Endothelial cell (in vitro differentiated cells): ENCODE data around the gene TGIF1. TPM values are rescaled to one million over a fixed set of nuclear protein-coding genes. Genes with fewer than 3 reads are reported as not detected.

Experiments
- DNase-seq: peaks from one replicate; pipeline ENCODE4 v3.0.0; 2021; ENCODE audit warnings: low spot score
- H3K27ac Mint-ChIP-seq: one replicate; pipeline ENCODE4 v1.8.0; 2021; ENCODE audit warnings: mixed read lengths, inconsistent platforms; ENCODE audit not compliant: unreplicated experiment
- H3K27me3 Mint-ChIP-seq: one replicate; pipeline ENCODE4 v1.8.0; 2021; ENCODE audit warnings: mild to moderate bottlenecking, moderate library complexity, mixed read lengths, inconsistent platforms; ENCODE audit not compliant: unreplicated experiment
- H3K36me3 Mint-ChIP-seq: one replicate; pipeline ENCODE4 v1.8.0; 2021; ENCODE audit warnings: mild to moderate bottlenecking, low read depth, mixed read lengths, inconsistent platforms; ENCODE audit not compliant: unreplicated experiment
- H3K4me1 Mint-ChIP-seq: one replicate; pipeline ENCODE4 v1.8.0; 2021; ENCODE audit warnings: mild to moderate bottlenecking, mixed read lengths, inconsistent platforms; ENCODE audit not compliant: unreplicated experiment
- H3K4me3 Mint-ChIP-seq: one replicate; pipeline ENCODE4 v1.8.0; 2021; ENCODE audit warnings: mild to moderate bottlenecking, mixed read lengths, inconsistent platforms; ENCODE audit not compliant: unreplicated experiment
- H3K9me3 Mint-ChIP-seq: one replicate; pipeline ENCODE4 v1.8.0; 2021; ENCODE audit warnings: mixed read lengths, inconsistent platforms; ENCODE audit not compliant: unreplicated experiment
- CTCF ChIP-seq: fragments of 200-600 bp; sonication (generic); IDR thresholded peaks from one replicate; pipeline ENCODE4 v1.5.0; 2021; ENCODE audit warnings: antibody characterized with exemption; ENCODE audit not compliant: unreplicated experiment
- long read RNA-seq: library from polyadenylated mRNA; unstranded; transcript quantifications from one replicate; pipeline ENCODE4 v2.0.0, GENCODE V29; 2020; ENCODE audit not compliant: unreplicated experiment
- total RNA-seq: library from RNA; stranded (reverse); fragmentation: NEBNext Ultra II Directional; extraction: Animal tissue kit (Norgen Biotek cat#: 25700); gene quantifications from one replicate; pipeline ENCODE4 v1.2.1, GENCODE V29; 2021; ENCODE audit not compliant: unreplicated experiment

Gene TGIF1
- total RNA-seq = 72.5 TPM
- long read RNA-seq, transcript TGIF1-202 (3 exons, 2,076 nt) = major isoform, 23 of 39 reads
- long read RNA-seq, partial matches to known transcripts = 2 of 39 reads
- long read RNA-seq, other reads (novel, unspliced or antisense) = 6 of 39 reads

GRCh38 chr18:3450012-3450798, at the start of gene TGIF1:
Gene TGIF1 (plus strand): TSS chr18:3450172. CDS start chr18:3450490, 318 bp downstream.
- H3K27me3 Mint-ChIP-seq = peaks cover 42% of the 10 kb centered on the region
- TF ChIP-seq CTCF = no peak
- peak within 1 kb of the TSS; percentile 98 for H3K4me3 Mint-ChIP-seq
- H3K4me1 Mint-ChIP-seq = peaks cover 40% of the 10 kb centered on the region
- H3K36me3 Mint-ChIP-seq = peaks cover 14% of the 10 kb centered on the region
- H3K27ac Mint-ChIP-seq = peak within 1 kb of the TSS; percentile 97
- H3K9me3 Mint-ChIP-seq = no peaks in the 10 kb centered on the region
- peak; percentile 75 for DNase-seq

- H3K9me3 Mint-ChIP-seq = peaks cover 5% of the 10 kb centered on the region
- no peak overlapping the region for H3K4me3 Mint-ChIP-seq
- H3K27me3 Mint-ChIP-seq = peaks cover 2% of the 10 kb centered on the region
- H3K27ac Mint-ChIP-seq = no peak overlapping the region
- TF ChIP-seq CTCF = no peak
- no peak for DNase-seq
- no peaks in the 10 kb centered on the region for H3K36me3 Mint-ChIP-seq
- H3K4me1 Mint-ChIP-seq = no peaks in the 10 kb centered on the region
These were observed 49.2 kb upstream of the TGIF1 start for GRCh38 chr18:3400567-3401296.

GRCh38 chr18:3401669-3402620, 48.0 kb upstream of the TGIF1 start:
- no peak for DNase-seq
- no peak overlapping the region for H3K27ac Mint-ChIP-seq
- no peaks in the 10 kb centered on the region for H3K4me1 Mint-ChIP-seq
- no peak for TF ChIP-seq CTCF
- no peaks in the 10 kb centered on the region for H3K36me3 Mint-ChIP-seq
- no peak overlapping the region for H3K4me3 Mint-ChIP-seq
- H3K27me3 Mint-ChIP-seq = peaks cover 2% of the 10 kb centered on the region
- peaks cover 5% of the 10 kb centered on the region for H3K9me3 Mint-ChIP-seq

- H3K9me3 Mint-ChIP-seq = peaks cover 5% of the 10 kb centered on the region
- no peak overlapping the region for H3K27ac Mint-ChIP-seq
- H3K4me1 Mint-ChIP-seq = no peaks in the 10 kb centered on the region
- TF ChIP-seq CTCF = no peak
- no peaks in the 10 kb centered on the region for H3K36me3 Mint-ChIP-seq
- no peak for DNase-seq
- no peak overlapping the region for H3K4me3 Mint-ChIP-seq
- H3K27me3 Mint-ChIP-seq = peaks cover 5% of the 10 kb centered on the region
These were observed 47.0 kb upstream of the TGIF1 start for GRCh38 chr18:3402982-3403451.
